Sigmoid colon (tissue), 4 donors: ENCODE measurements around the gene MRPL36.

Experiments
- CTCF ChIP-seq, 4 experiments: fragments of 450-650 bp in 3 of 4; fragments of 200-600 bp in 1 of 4; IDR thresholded peaks; one replicate each; pipeline ENCODE4 v1.5.1; 2016 to 2019; ENCODE audit warnings: antibody characterized with exemption in 4 of 4, mild to moderate bottlenecking in 3 of 4, moderate library complexity in 2 of 4
- EP300 ChIP-seq, 4 donors: sonication (generic); formaldehyde crosslinking; IDR thresholded peaks; one replicate each; pipeline ENCODE4 v1.6.1; 2017; ENCODE audit warnings: antibody characterized with exemption in 4 of 4
- POLR2A ChIP-seq, 2 donors: fragments of 450-650 bp; IDR thresholded peaks; one replicate each; pipeline ENCODE4 v1.6.1; 2016; ENCODE audit warnings: antibody characterized with exemption in 2 of 2, mild to moderate bottlenecking in 2 of 2, moderate library complexity in 2 of 2

DNA sequence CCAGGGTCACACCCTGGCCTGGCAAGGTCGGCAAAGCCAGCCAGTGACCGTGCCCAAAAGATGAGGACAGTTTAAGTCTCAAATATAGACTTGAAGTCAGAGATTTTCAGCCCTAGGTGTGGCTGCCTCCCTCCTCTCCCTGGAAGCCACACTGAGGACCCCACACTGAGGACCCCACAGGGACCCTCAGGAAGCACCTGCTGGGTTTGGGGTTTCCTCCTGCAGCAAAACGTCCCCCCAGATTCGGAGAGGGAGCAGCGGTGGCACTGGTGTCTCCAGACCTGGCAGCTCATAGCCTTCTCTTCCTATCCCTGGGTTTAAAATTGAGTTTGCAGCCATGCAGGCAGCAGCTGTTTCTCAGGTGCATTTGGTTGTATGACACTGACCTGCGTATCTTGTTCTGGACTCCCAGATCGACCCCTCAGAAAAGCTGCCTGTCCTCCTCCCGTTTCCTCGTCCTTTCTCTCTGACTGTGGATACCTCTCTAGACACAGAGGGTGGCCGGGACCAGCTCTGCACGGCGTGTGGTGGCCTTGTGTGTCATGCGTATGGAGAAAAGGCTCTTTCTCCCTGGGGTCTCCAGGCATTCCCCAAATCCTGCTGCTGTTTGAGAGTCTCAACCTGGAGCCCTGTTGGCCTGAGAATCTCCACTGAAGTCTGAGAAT lies 36.6 kb downstream of the MRPL36 start:
- TF ChIP-seq CTCF (IDR thresholded peaks at IDR 0.05) = no peak
- no peak for TF ChIP-seq POLR2A (IDR thresholded peaks at IDR 0.05)
- TF ChIP-seq EP300 (IDR thresholded peaks at IDR 0.05) = no peak
